C4-2B (cell line): ENCODE results near the gene ETV6.
A peak's percentile ranks its signal among the peaks of the same experiment; 100 is the strongest.

Experiments used
- H3K27ac ChIP-seq: fragments of 450-650 bp; 2 replicates; pipeline ENCODE4 v1.5.1; 2017
- CTCF ChIP-seq: fragments of 450-650 bp; conservative IDR thresholded peaks from 2 replicates; pipeline ENCODE4 v1.5.1; 2017; ENCODE audit warnings: mild to moderate bottlenecking
- ZFX ChIP-seq: fragments of 450-650 bp; IDR thresholded peaks from 2 replicates; pipeline ENCODE4 v1.6.1; 2017

The ETV6 gene

GRCh38 chr12:11726659-11727058, 77.2 kb downstream of the ETV6 start:
- TF ChIP-seq ZFX = no peak
- TF ChIP-seq CTCF = no peak
- H3K27ac ChIP-seq = no peak overlapping the region

GRCh38 chr12:11727133-11727664, 77.7 kb downstream of the ETV6 start:
- TF ChIP-seq ZFX (no peak), CTCF (no peak)
- no peak overlapping the region for H3K27ac ChIP-seq

- no peak for TF ChIP-seq ZFX
- no peak for TF ChIP-seq CTCF
- peak overlapping the region; percentile 9; the same call in 1 of the 2 replicates for H3K27ac ChIP-seq
Measured at GRCh38 chr12:11728154-11728755, 78.8 kb downstream of the ETV6 start.

GRCh38 chr12:11729008-11729407, 79.5 kb downstream of the ETV6 start:
- no peak for TF ChIP-seq CTCF
- no peak; the same call in 1 of the 2 replicates for TF ChIP-seq ZFX
- peak overlapping the region; percentile 88 for H3K27ac ChIP-seq

GRCh38 chr12:11729439-11730150, 80.1 kb downstream of the ETV6 start:
- TF ChIP-seq CTCF = no peak
- no peak for TF ChIP-seq ZFX
- H3K27ac ChIP-seq = peak overlapping the region; percentile 88

GRCh38 chr12:11730299-11731041, 81.0 kb downstream of the ETV6 start:
- H3K27ac ChIP-seq = peak overlapping the region; percentile 88
- no peak for TF ChIP-seq CTCF
- TF ChIP-seq ZFX = no peak

GRCh38 chr12:11731042-11731357, 81.5 kb downstream of the ETV6 start:
- peak overlapping the region; percentile 88 for H3K27ac ChIP-seq
- TF ChIP-seq ZFX = no peak
- no peak for TF ChIP-seq CTCF
